Stimulated activated CD8-positive, alpha-beta memory T cell treated with anti-CD3 and anti-CD28 coated beads, Interleukin-4, amount 100 ng/mL, for 1 hour (primary cell): ENCODE measurements around the gene TBXAS1.

Source experiments
- DNase-seq, 2 donors: peaks; one replicate each; pipeline ENCODE4 v3.0.0-alpha.2; 2020; ENCODE audit warnings: low read depth in 2 of 2, low spot score in 1 of 2

Gene TBXAS1

GRCh38 chr7:139974179-139974811 is 145.2 kb downstream of the TBXAS1 start:
- DNase-seq: no peak

- no peak for DNase-seq
Observed at GRCh38 chr7:139976055-139976837, 147.2 kb downstream of the TBXAS1 start.

GRCh38 chr7:139976838-139977656 is 148.0 kb downstream of the TBXAS1 start:
- no peak for DNase-seq

GRCh38 chr7:139981511-139981895 is 152.4 kb downstream of the TBXAS1 start:
- no peak for DNase-seq

- no peak for DNase-seq
Observed at GRCh38 chr7:139982927-139983920, 154.2 kb downstream of the TBXAS1 start.

- DNase-seq: no peak
Observed at GRCh38 chr7:139984642-139985539, 155.8 kb downstream of the TBXAS1 start.

- DNase-seq: no peak
Observed at GRCh38 chr7:139985811-139986210, 156.7 kb downstream of the TBXAS1 start.

GRCh38 chr7:139987691-139988516 is 158.8 kb downstream of the TBXAS1 start:
- DNase-seq: no peak

GRCh38 chr7:139989366-139990141 is 160.5 kb downstream of the TBXAS1 start:
- DNase-seq: no peak

- DNase-seq: no peak
Observed at GRCh38 chr7:139990142-139990535, 161.1 kb downstream of the TBXAS1 start.

GRCh38 chr7:139990571-139991268 is 161.7 kb downstream of the TBXAS1 start:
- DNase-seq: no peak

- no peak for DNase-seq
Observed at GRCh38 chr7:139991269-139991666, 162.2 kb downstream of the TBXAS1 start.

- no peak for DNase-seq
Observed at GRCh38 chr7:139991911-139992310, 162.8 kb downstream of the TBXAS1 start.

- no peak for DNase-seq
Observed at GRCh38 chr7:139992353-139993044, 163.4 kb downstream of the TBXAS1 start.

- no peak for DNase-seq
Observed at GRCh38 chr7:139993169-139993568, 164.1 kb downstream of the TBXAS1 start.

- DNase-seq: no peak
Observed at GRCh38 chr7:139993592-139993991, 164.5 kb downstream of the TBXAS1 start.

- no peak for DNase-seq
Observed at GRCh38 chr7:139994356-139994755, 165.3 kb downstream of the TBXAS1 start.
